ENCODE data around the gene MAP4K3.

DNA sequence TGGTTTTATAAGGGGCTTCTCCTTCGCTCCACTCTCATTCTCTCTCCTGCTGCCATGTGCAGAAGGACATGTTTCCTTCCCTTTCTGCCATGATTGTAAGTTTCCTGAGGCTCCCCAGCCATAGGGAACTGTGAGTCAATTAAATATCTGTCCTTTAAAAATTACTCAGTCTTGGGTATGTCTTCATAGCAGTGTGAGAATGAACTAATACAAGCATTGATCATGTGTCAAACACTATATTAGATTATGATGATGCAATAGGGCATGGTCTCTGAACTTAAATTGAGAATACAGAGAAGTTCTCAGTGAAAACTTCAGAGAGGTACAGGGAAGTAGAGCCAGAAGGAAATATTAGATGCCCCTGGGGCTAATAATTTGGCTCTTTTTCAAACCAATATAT, 5.9 kb upstream of the MAP4K3 start:
- TF ChIP-seq POLR2A (IDR thresholded peaks at IDR 0.05) (no peak), POLR2AphosphoS5 (IDR thresholded peaks at IDR 0.05) (no peak)
- TF ChIP-seq, protein P1, sequence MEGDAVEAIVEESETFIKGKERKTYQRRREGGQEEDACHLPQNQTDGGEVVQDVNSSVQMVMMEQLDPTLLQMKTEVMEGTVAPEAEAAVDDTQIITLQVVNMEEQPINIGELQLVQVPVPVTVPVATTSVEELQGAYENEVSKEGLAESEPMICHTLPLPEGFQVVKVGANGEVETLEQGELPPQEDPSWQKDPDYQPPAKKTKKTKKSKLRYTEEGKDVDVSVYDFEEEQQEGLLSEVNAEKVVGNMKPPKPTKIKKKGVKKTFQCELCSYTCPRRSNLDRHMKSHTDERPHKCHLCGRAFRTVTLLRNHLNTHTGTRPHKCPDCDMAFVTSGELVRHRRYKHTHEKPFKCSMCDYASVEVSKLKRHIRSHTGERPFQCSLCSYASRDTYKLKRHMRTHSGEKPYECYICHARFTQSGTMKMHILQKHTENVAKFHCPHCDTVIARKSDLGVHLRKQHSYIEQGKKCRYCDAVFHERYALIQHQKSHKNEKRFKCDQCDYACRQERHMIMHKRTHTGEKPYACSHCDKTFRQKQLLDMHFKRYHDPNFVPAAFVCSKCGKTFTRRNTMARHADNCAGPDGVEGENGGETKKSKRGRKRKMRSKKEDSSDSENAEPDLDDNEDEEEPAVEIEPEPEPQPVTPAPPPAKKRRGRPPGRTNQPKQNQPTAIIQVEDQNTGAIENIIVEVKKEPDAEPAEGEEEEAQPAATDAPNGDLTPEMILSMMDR (IDR thresholded peaks at IDR 0.05): no peak
